HL-60/S4 treated with phorbol 12-myristate 13-acetate at 8.2 ng/mL for 4 days and 3 days (cell line): Measurements from ENCODE around the gene FPR3.
"Not testable (repeated sequence)": the region's sequence is repeated elsewhere in the genome, so short reads cannot be mapped to it uniquely, and the experiment has no call there.

Experiments
- in situ Hi-C: fragments of 300-500 bp; cut with MboI; formaldehyde crosslinking; loops from 2 replicates; pipeline ENCODE4 v1.15.0; 2022; ENCODE audit warnings: low sequenced_read_pairs

FPR3 gene

DNA sequence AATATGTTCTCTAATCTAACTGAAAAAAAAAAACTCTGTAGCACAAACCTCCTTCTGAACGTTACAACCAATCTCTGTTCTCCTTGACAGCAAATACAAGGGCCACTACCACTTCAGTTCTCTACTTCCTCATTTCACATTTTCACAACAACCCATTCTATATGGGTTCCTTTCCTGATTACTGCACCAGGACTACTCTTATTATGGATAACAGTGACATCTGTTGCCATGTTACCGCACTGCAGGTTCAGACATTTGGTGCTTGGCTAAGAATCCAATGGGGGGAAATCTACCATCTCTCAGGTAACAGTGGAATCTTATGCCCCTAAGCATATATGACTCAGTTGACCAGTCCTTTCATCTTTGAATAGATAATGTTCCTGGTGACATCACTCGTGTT is 11.6 kb upstream of the FPR3 start:
- in situ Hi-C loops, result no loop called here

DNA sequence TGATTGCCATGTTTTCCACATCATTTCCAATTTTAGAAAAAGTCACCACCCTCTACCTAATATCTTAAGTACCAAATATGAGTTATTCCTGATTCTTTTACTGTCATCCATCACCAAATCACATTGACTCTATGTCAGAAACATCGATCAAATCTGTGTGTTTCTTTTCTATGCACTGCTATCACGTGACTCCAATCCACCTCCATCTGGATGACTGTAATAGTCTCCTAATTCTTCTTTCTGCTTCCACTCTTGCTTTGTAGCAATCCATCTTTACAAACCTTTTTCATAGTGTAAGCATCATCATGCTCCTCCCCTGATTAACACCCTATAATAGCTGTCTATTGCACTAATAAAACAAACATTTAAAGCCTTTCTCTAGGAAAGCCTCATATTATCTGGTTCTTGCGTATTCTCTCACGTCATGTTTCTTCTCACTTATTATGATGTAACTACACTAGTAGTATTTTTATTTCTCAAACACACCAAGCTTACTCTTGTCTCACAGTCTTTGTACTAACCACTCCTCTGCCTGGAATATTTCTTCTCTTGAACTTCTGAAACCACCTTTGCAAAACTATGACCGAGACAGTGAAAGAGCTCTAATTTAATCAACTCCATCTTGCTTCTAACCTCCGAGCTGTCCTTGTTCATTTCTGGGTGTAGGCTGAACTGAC is 10.7 kb upstream of the FPR3 start:
- in situ Hi-C loops, result no loop called here

DNA sequence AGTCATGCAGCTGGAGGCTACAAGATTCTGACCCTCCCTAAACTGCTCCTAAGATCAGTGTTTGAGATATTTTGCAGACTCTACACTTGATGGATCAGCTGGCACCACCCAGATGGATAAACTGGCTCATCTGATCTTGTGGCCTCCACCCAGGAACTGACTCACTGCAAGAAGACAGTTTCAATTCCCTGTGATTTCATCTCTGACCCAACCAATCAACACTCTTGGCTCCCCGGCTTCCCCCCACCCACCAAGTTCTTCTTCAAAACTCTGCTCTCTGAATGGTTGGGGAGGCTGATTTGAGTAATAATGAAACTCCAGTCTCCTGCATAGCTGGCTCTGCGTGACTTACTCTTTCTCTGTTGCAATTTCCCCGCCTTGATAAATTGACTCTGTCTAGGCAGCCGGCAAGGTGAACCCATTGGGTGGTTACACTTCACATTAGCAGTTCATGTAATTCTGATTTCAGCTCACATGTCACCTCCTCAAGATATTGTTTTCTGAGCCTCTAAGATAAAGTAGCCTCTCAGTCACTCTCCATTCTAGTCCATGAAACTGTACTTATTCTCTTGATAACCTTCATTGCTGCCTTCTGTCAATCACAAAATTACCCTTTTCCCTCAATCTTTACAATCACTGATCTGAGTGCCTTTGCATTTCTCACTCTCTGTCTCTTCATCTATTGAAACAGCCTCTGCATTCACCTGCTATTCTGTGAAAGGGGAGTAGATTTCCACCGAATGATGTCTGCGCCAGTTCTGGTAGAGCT is 9.9 kb upstream of the FPR3 start:
- in situ Hi-C loops, result no loop called here

DNA sequence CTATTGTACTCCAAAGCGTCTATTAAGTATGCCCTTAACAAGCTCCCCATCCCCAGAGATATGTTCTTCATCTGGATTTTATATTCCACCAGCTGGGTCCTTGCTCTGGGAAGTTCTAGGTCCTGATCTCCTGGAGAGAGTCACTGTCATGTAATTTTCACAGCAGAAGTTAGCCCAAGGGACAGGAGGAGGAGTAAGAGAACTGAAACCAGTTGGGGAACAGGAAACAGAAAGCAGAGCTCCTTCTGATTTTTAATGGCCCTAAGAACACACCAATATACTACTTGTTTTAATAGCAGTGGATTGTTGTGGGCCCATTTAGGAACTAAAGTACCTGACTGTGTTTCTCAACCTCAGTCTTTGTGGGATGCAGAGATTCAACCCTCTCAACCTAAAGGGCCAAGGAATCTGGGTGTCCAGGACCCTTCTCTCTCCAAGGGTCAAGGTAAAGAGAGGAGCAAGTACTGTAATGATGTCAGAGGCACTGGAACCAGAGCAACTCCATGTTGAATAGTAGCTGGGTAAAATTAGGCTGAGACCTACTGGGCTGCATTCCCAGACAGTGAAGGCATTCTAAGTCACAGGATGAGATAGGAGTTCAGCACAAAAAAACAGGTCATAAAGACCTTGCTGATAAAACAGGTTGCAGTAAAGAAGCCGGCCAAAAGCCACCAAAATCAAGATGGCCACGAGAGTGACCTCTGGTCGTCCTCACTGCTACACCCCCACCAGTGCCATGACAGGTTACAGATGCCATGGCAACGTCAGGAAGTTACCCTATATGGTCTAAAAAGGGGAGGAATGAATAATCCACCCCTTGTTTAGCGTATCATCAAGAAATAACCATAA is 8.1 kb upstream of the FPR3 start:
- in situ Hi-C loops, result no loop called here

DNA sequence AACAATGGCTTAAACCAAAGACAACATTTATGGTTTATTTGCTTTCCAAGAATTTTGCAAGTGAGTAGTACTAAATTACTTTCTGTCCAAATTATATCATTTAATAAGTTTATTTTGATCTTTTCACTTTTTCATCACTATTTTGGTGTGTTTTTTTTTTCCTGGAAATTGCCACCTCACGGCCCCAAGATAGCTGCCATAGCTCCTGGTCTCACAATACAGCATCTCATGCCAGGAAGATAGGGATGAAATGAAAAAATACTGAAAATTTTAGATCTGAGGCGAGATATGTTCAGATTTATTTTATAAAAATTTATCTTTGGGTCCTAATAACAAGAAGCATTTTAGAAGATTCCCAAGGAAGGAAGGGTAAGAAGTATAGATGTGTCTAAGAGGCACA is 6.9 kb upstream of the FPR3 start:
- in situ Hi-C loops, result no loop called here

DNA sequence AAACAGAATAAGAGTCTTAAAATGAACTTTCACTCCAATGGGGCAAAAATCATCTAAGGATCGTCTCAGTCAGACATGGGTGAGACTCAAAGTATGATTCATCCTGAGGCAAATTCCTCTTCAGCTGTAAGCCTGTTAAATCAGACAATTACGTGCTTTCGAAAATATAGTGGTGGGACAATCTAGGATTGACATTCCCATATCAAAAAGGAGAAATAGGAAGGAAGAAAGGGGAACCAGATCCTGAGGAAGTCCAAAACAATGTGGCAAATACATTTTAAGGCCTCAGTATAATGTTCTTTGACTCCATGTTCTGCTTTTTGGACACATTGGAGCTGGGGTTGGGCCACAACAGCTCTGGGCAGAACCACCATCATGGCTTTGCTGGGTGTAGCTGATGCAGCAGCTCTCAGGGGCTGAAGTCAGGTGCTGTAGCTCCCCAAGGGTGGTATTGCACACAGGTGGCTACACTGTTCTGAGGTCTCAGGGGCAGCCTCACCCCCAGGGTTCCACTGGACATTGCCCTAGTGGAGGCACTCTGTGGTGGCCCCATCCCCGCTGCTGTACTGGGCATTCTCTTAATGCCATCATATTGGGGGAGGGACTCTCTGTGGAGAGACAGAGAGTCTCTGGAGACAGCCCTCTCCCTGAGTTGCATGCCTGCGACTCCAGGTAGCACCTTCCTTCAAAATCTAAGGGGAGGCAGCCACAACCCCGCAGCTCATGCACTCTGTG is 5.7 kb upstream of the FPR3 start:
- in situ Hi-C loops, result no loop called here

DNA sequence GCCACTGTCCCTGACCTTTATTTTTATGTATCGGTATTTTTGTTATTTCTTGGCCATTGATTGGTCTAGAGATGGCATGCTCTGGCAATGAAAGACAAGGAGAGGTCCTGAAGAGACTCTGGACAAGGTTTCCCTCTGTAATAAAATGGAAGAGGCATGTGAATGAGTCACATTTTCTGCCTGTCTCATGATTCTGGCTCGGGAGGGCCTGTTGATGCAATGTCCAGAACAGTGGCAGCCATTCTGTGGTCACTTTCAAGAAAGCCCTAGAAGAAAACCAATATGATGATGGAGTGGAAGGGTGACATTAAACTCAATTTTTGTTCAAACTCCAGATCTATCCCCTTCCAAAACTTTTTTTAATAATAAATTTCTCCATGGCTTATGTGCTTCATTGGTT is 2.0 kb upstream of the FPR3 start:
- in situ Hi-C loops, result no loop called here

DNA sequence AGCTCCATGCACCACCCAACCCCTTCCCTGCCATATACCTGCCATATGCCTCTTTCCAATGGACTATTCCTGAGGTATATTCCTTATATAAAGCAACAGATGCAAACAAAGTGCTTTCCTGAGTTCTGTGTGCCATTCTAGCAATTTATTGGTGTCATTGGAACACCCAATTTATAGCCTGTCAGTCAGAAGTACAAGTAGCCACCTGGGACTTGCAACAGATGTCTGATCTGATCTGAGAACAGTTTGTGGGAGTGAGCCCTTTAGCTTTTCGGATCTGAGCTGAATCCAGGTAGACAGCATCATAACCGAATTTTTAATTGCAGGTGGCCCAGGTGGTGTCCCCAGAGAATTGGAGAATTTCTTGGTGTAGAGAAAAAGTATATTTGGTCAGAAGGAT is 963 bp upstream of the FPR3 start:
- in situ Hi-C loops, result no loop called here

DNA sequence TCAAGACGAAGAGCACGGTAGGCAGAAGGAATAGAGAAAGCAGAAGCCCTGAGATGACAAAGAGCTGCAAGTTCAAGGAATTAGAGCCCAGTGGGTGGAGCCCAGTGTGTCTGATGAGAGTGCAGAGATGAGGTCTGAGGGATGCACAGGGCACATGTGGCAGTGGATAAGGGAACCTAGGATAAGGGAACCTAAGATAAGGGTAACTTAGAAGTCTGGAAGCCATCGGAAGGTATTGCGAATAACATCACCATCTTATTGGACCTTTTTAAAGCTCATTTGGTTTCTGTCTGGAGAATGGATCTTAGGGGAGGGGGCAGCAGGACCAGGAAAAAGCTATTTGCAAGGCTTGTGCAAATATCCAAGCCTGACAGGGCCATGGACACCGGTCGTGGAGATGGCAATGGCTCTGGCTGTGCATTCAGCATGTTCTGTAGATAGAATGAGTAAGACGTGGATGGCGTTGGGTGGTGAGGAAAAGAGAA is 1.3 kb downstream of the FPR3 start:
- in situ Hi-C loops, result no loop called here

DNA sequence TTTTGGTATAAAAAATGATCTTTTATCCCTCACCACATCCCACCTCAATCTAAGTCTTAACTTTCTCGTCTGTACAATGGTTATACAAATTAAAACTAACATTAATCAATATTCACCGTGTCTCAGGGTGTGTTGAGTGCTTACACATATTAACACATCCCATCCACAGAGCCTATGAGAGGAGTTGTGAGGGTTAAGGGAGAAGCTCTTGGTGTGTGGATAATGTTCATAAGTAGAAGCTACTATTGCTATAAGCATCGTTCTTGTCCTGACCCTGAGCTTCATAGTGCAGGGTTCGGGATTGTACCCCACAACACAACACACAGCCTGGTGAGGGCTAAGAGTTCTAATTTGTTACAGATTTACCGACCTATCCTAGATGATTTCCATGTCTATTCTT is 2.5 kb downstream of the FPR3 start:
- in situ Hi-C loops, result no loop called here

DNA sequence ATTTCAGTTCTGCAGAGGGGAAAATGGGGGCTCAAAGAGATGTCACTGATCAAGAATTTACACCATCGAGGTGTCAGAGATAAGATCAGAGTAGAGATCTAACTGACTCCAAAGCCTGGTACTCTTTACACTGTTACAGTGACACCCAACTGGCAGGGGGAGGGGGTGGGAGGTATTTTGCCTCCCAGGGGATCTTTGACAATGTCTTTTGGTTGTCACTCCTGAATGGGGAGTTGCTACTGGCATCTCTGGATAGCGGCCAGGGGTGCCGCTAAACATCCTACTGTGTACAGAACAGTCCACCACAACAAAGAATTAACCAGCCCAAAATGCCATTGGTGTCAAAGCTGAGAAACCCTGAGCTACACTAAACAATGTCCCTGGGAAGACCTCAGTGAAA is 3.1 kb downstream of the FPR3 start:
- in situ Hi-C loops, result no loop called here

DNA sequence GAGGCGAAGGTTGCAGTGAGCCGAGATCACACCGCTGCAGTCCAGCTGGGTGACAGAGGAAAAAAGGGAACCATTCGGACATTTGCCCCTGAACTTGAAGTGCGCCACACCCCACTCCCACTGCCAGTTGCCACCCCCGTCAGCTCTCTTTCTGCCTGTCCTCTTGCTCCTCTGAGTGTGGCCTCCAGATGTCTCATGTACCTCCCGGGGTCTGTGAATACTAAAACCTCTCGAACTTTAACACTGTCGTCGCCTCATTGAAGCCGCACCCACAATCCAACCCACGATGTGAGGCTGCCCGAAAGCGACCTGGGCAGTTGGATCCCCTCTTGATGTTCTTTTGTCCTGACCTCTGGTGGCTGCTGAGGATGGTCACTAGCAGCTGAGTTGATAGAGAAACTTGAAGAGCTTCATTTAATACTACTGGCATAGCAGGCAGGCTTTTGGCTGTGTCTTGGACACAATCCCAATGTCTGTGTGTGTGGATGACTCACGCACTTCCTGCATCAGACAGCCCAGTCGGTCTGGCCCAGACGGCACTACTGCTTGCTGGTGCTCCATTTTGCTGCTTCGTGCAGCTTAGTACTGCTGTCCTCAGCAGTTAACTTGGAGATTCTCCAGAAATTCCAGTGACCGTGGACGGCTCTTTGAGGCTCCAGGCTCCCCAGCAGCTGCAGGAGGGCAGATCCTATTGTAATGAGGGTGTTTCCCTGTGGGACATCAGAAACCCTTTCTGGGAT is 4.2 kb downstream of the FPR3 start:
- in situ Hi-C loops, result no loop called here

DNA sequence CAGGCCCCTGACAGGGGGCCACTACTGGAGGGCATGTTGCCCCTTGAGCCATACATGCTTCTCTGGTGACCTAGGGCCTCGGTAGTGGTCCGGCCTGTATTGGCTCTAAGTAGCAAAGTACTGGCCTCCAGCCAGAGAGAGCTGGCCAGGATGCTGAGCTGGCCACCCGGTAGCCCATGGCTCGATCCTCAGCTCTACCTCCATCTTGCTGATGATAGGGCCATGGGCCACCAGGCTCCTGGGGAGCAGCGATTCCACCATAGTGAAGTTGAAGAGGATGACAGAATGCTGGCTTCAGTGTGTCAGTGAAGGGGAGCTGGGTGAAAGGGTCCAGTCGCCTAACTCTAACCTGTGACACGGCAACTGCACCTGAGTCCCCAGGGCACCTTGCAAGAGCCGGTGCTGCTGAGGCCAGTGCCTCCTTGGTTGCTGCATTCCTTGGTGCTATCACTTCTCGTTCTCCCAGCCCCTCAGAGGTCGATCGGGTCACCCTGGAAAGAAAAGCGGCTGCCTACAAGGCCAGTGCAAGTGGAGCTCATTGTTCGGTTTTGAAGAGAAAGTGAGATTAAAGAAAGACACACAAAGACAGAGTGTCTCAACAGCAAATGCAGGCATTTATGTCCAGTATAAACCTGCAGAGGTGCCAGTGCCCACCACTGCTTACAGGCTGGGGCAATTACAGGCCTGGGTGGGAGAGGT is 5.0 kb downstream of the FPR3 start:
- in situ Hi-C loops, result no loop called here

DNA sequence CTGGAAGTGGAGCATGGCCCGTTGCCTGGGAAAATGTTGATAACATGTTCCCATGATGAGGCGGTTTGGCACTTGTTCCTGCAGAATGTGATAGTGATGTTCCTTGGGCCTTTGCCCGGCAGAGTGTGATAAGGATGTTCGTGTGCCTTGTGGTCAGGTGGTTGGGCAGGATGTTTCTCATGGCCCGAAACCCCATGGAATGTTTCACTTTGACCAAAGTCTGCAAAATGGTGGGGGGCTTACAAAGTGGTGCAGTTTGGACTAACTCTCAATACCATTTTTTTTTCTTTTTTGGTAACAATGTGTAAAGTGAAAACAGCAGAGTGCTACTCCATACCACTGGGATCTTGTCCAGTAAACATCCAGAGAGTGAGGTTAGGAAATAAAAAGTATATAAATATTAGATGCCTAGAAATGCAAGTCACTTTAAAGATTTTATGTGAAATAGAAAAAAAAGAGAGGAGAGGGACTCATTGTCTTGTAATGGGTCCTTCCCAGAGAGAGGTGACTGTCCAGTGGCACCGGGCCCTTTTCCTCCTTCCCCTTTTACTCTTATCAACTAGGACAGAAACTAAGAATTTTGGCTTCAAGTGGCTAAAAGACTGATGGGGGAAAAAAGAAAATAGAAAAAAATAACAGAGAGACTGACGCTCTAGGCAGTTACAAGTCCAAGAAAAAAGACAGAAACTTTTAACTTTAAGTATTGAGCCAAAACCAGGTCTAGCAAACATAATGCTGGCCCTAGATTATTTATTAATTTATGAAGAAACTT is 5.7 kb downstream of the FPR3 start:
- in situ Hi-C loops, result no loop called here

DNA sequence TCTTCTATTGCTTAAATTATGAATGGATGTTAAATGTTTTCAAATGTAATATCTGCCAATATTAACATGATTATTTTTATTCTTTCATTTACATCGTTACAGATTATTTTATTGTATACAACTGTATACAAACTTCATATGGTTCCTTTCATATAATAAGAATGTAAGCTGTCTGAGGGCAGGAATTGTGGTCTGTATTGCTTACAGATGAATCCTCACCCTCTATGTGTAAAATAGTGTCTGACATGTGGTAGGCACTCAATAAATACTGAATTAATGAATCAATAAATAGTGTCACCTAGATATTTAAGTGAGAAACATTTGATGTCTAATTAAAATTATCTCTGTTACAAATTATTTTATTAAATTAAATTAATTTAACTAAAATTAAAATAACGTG is 7.8 kb downstream of the FPR3 start:
- in situ Hi-C loops, result no loop called here

DNA sequence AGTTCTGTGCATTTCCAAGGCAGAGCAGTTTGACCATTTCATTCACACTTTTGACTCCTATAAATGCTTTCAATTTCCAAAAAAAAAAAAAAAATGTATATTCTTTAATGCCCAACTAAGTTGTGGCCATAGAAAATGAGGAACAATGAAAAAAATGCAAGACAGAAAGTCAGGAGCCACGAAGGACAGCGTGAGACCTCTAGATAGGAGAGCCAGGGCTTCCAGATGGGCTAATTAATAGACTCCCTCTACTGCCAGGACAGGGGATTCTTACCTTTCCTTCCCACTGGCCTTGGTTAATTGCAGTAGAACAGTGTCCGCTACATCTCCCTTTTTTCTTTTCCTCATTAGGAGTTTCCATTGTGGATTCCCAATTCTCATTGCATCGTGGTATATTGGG is 8.6 kb downstream of the FPR3 start:
- in situ Hi-C loops, result no loop called here

DNA sequence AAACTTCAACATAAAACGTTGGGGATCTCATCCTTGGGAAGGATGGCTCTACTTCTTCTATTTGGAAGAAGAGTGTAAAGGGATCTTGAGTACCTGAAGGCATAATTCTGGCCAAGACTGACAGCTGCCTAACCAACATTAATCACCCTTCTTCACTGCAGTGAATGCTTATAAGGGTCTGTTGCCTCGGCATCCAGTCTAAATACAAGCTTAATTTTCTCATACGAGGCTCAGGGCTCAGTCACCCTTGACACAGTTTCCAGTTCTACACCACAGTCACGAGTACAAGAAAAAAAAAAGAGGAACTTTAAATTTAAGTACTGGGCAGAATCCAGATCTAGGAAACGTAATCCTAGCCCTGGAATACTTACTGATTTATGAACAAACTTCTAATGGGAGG is 9.0 kb downstream of the FPR3 start:
- in situ Hi-C loops, result no loop called here

DNA sequence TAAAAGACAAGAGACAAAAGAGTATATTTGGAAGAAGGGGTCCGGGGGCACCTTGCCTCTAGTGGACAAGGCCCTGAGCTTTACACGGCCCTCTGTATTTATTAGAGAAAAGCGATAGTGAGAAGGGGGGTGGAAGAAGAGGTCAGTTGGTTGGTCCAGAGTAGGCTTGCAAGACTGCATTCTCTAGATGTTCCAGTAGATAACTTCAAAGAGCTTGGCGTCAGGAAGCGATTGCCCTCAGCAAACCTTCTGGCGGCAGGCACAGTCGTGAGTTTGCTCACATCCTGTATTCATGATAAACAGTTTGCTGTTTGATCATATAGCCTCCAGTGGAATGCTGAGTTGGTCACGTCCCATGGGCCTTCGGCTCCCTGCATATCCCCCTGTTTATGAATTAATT is 9.8 kb downstream of the FPR3 start:
- in situ Hi-C loops, result not testable (repeated sequence)

DNA sequence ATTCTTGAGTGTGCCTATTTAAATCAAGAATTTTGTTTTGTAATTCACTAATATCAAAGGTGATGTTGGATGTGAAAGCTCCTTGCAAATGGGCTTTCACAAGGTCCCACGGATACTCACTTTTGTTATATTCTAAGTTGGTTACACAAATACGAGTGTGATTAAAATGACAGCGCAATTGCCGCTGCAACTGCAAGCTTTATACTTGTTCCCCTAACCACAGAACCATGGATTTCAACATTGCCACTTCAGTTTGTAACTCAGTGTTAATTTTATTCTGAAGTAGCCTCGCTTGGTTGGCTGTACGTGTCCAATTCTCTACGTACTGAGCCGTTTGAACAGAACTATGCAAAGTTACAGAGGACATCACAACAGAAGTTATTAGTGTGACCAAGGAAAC is 10.4 kb downstream of the FPR3 start:
- in situ Hi-C loops, result not testable (repeated sequence)
